HepG2 (cell line): ENCODE data around the gene GLIPR1. TPM values are rescaled to one million over a fixed set of nuclear protein-coding genes. Genes with fewer than 3 reads are reported as not detected.

Source experiments
- ATAC-seq: fragments of 200-7000 bp; cut with Tn5 transposase; 3 replicates; pipeline ENCODE4 v1.9.1; 2020; ENCODE audit warnings: mild to moderate bottlenecking, moderate library complexity
- BruUV-seq: library from RNA; stranded (reverse); fragments of 400-500 nt; replicated peaks from 2 replicates; lab custom pipeline; 2021; lab: Mats Ljungman, UMichigan
- CTCF ChIA-PET: fragments of 300-600 bp; formaldehyde crosslinking; extraction: SDS; loops from one replicate; lab custom pipeline; 2021; ENCODE audit warnings: low total read pairs, inconsistent platforms, low intra/inter-chr PET ratio; lab: Yijun Ruan, JAX
- POLR2A ChIA-PET: fragments of 350-600 bp; sonication (Branson Sonifier 250); formaldehyde crosslinking; loops from one replicate; lab custom pipeline; 2020; ENCODE audit warnings: antibody characterized with exemption, inconsistent platforms; lab: Yijun Ruan, JAX
- DNase-seq: peaks from one replicate; pipeline ENCODE4 v3.0.0-alpha.2; 2015; ENCODE audit warnings: low spot score
- FAIRE-seq: peaks from 3 replicates; lab custom pipeline; 2011; peaks lifted over from hg19 to GRCh38; lab: Jason Lieb, UNC
- H2AFZ ChIP-seq: one replicate; pipeline ENCODE4 v1.6.1; 2011; ENCODE audit warnings: low read length, inconsistent platforms
- H3K27ac ChIP-seq: fragments of 300-600 bp; 3 replicates; pipeline ENCODE4 v1.8.0; 2011; ENCODE audit warnings: mixed run types, mild to moderate bottlenecking, mixed read lengths, low read length, inconsistent platforms; ENCODE audit not compliant: insufficient read depth; ENCODE audit errors: extremely low read length
- H3K27me3 ChIP-seq, 2 experiments: fragments of 200-600 bp in 1 of 2; 2 replicates in 1 of 2; 3 replicates in 1 of 2; pipeline versions ENCODE4 v1.6.0 to v1.8.0; 2011; ENCODE audit warnings: low read length in 2 of 2, mild to moderate bottlenecking in 2 of 2, moderate library complexity in 2 of 2, inconsistent platforms in 1 of 2; ENCODE audit not compliant: insufficient read depth in 2 of 2, control insufficient read depth in 1 of 2
- H3K36me3 ChIP-seq, 2 experiments: fragments of 200-600 bp in 1 of 2; replicated peaks in 1 of 2; 2 replicates in 1 of 2; 3 replicates in 1 of 2; pipeline versions ENCODE4 v1.5.1 to v1.8.0; 2011; ENCODE audit warnings: low read length in 2 of 2, inconsistent platforms in 1 of 2; ENCODE audit not compliant: insufficient read depth in 2 of 2, control insufficient read depth in 1 of 2
- H3K4me1 ChIP-seq: 2 replicates; pipeline ENCODE4 v1.5.1; 2012; ENCODE audit warnings: low read length, inconsistent platforms; ENCODE audit not compliant: insufficient read depth
- H3K4me2 ChIP-seq: 2 replicates; pipeline ENCODE4 v1.6.0; 2011; ENCODE audit warnings: low read depth, low read length, inconsistent platforms
- H3K4me3 ChIP-seq, 3 experiments: fragments of 200-600 bp in 1 of 3; sonication (generic), shearing (Covaris generic) in 1 of 3; replicated peaks in 1 of 3; 2 replicates each; pipeline ENCODE4 v1.5.1; 2011 to 2016; ENCODE audit warnings: low read length in 3 of 3, inconsistent platforms in 2 of 3, low read depth in 2 of 3, mild to moderate bottlenecking in 2 of 3, control low read depth in 1 of 3, mixed read lengths in 1 of 3; ENCODE audit not compliant: insufficient read depth in 1 of 3
- H3K79me2 ChIP-seq: one replicate; pipeline ENCODE4 v1.6.1; 2011; ENCODE audit warnings: low read length, inconsistent platforms; ENCODE audit not compliant: insufficient read depth
- H3K9ac ChIP-seq: 2 replicates; pipeline ENCODE4 v1.6.0; 2011; ENCODE audit warnings: mild to moderate bottlenecking, low read depth, low read length, inconsistent platforms; ENCODE audit not compliant: insufficient read depth
- H3K9me3 ChIP-seq: 2 replicates; pipeline ENCODE4 v1.5.1; 2012; ENCODE audit warnings: mild to moderate bottlenecking, low read length
- H4K20me1 ChIP-seq: 2 replicates; pipeline ENCODE4 v1.6.0; 2011; ENCODE audit warnings: inconsistent platforms, mild to moderate bottlenecking, low read length, moderate library complexity; ENCODE audit not compliant: insufficient read depth
- ARHGAP35 ChIP-seq: sonication (generic); formaldehyde crosslinking; IDR thresholded peaks from 2 replicates; pipeline ENCODE4 v1.9.0; 2022; ENCODE audit warnings: mild to moderate bottlenecking, inconsistent platforms, moderate library complexity, missing genetic modification reagents, borderline replicate concordance
- HHEX ChIP-seq: IDR thresholded peaks from 2 replicates; pipeline ENCODE4 v1.6.1; 2016; ENCODE audit warnings: control low read depth
- KDM3A ChIP-seq: IDR thresholded peaks from 2 replicates; pipeline ENCODE4 v1.6.1; 2018; ENCODE audit warnings: low read depth, missing compliant biosample characterization
- KDM4B ChIP-seq: sonication (generic); formaldehyde crosslinking; IDR thresholded peaks from 2 replicates; pipeline ENCODE4 v1.4.0; 2020; ENCODE audit warnings: missing genetic modification reagents
- MAZ ChIP-seq, 2 experiments: sonication (generic) in 1 of 2; formaldehyde crosslinking in 1 of 2; IDR thresholded peaks; 2 replicates each; pipeline versions ENCODE4 v1.5.0 to v1.6.1; 2012 to 2020; ENCODE audit warnings: low read depth in 2 of 2, mild to moderate bottlenecking in 2 of 2, borderline replicate concordance in 1 of 2, improper control_type of control experiment in 1 of 2, low read length in 1 of 2, missing genetic modification reagents in 1 of 2, moderate library complexity in 1 of 2
- NR1H2 ChIP-seq: sonication (generic); formaldehyde crosslinking; IDR thresholded peaks from 2 replicates; pipeline ENCODE4 v1.8.1; 2022; ENCODE audit warnings: low read depth, missing genetic modification reagents, borderline replicate concordance
- RBAK ChIP-seq: sonication (generic); formaldehyde crosslinking; IDR thresholded peaks from 2 replicates; pipeline ENCODE4 v1.5.1; 2020; ENCODE audit warnings: mild to moderate bottlenecking, missing genetic modification reagents
- SALL2 ChIP-seq: sonication (generic); formaldehyde crosslinking; IDR thresholded peaks from 2 replicates; pipeline ENCODE4 v1.8.1; 2023; ENCODE audit warnings: mild to moderate bottlenecking, missing genetic modification reagents, inconsistent platforms
- SP4 ChIP-seq: sonication (generic); formaldehyde crosslinking; IDR thresholded peaks from 2 replicates; pipeline ENCODE4 v1.8.1; 2023; ENCODE audit warnings: mild to moderate bottlenecking, missing genetic modification reagents
- STAG1 ChIP-seq: sonication (generic); formaldehyde crosslinking; IDR thresholded peaks from 2 replicates; pipeline ENCODE4 v1.4.0; 2020; ENCODE audit warnings: missing genetic modification reagents
- TCF7 ChIP-seq: sonication (generic); IDR thresholded peaks from 2 replicates; pipeline ENCODE4 v1.6.1; 2016; ENCODE audit warnings: antibody characterized with exemption, low read depth
- XBP1 ChIP-seq: sonication (generic); formaldehyde crosslinking; IDR thresholded peaks from 2 replicates; pipeline ENCODE4 v1.5.0; 2020; ENCODE audit warnings: missing genetic modification reagents
- ZMAT3 ChIP-seq: sonication (generic); formaldehyde crosslinking; conservative IDR thresholded peaks from 2 replicates; pipeline ENCODE4 v1.7.0; 2021; ENCODE audit warnings: missing genetic modification reagents
- WGBS: methylation state at CpG from one replicate; pipeline ENCODE4 v1.1.6; 2017; ENCODE audit warnings: low lambda C conversion rate; 5-methylcytosine and 5-hydroxymethylcytosine counted together
- in situ Hi-C: cut with HindIII; loops from 2 replicates; pipeline ENCODE4 v1.10.0; 2017; ENCODE audit warnings: low pct_unique_long_range_greater_than_20kb; ENCODE audit not compliant: extremely low pct_ligation_motif_present
- intact Hi-C: fragments of 100-400 bp; cut with micrococcal nuclease; formaldehyde crosslinking; loops from one replicate; pipeline ENCODE4 v1.10.0; 2022; ENCODE audit not compliant: unreplicated experiment
- polyA plus RNA-seq, 8 experiments: library from polyadenylated mRNA; depleted of rRNA in 3 of 8; stranded (reverse) in 7 of 8; unstranded in 1 of 8; fragments of >200 nt; fragmentation: Illumina TruSeq in 4 of 8; extraction: Trizol in 4 of 8; gene quantifications; 2 replicates each; pipeline versions ENCODE4 v1.2.1 to v1.2.3, GENCODE V29; 2011 to 2016; ENCODE audit warnings: low read depth in 4 of 8, missing spikeins in 1 of 8, mixed read lengths in 1 of 8; ENCODE audit not compliant: insufficient read depth in 1 of 8
- total RNA-seq, 5 experiments: library from RNA; depleted of rRNA; stranded (reverse); fragments of >200 nt; fragmentation: Illumina TruSeq; extraction: Trizol; gene quantifications; 2 replicates each; pipeline ENCODE4 v1.2.3, GENCODE V29; 2016; ENCODE audit warnings: low read depth in 1 of 5

The GLIPR1 gene
- total and polyA plus RNA-seq, 2 of the 13 experiments (the other 11 are each of a cell fraction or from before 2014, with no cell fraction given): 1.9 to 5.0 TPM

GRCh38 chr12:75460204-75460603 is 20.4 kb upstream of the GLIPR1 start:
- CTCF ChIA-PET: no interaction called here
- FAIRE-seq: no peak
- no peak for DNase-seq

GRCh38 chr12:75471902-75472890 is 8.4 kb upstream of the GLIPR1 start:
- in situ Hi-C loops: no loop called here
- no TSS peak for BruUV-seq
- no peaks in the 10 kb centered on the region for H3K9me3 ChIP-seq
- 14% methylated on average over 6 of the region's 6 CpGs for WGBS
- no peak for FAIRE-seq
- no peak for TF ChIP-seq KDM3A (CRISPR knock-in tag)
- TF ChIP-seq RBAK: no peak
- no peak for TF ChIP-seq STAG1 (CRISPR knock-in tag)
- TF ChIP-seq SALL2 (CRISPR knock-in tag): no peak
- no peak for TF ChIP-seq XBP1 (CRISPR knock-in tag)
- no peak for TF ChIP-seq ZMAT3 (CRISPR knock-in tag)
- TF ChIP-seq NR1H2 (CRISPR knock-in tag): no peak
- TF ChIP-seq, all 625 proteins: peak for 0
- intact Hi-C loops: no loop called here
- Histone ChIP-seq H3K79me2 (no peaks in the 10 kb centered on the region), H3K27me3 (peaks cover 0 to 2% of the 10 kb centered on the region in 2 experiments; a peak in 3 of 5 replicates), H3K27ac (no peak overlapping the region), H3K4me3 (no peak overlapping the region), H2AFZ (no peak overlapping the region), H4K20me1 (no peaks in the 10 kb centered on the region), H3K9ac (no peak overlapping the region), H3K4me1 (no peaks in the 10 kb centered on the region), H3K36me3 (no peaks in the 10 kb centered on the region), H3K4me2 (no peak overlapping the region)
- ChIA-PET CTCF (no interaction called here), POLR2A (no interaction called here)
- no peak for ATAC-seq
- no peak for DNase-seq

More at GRCh38 chr12:75460204-75460603, 20.4 kb upstream of the GLIPR1 start:
- H3K9me3 ChIP-seq: peaks cover 16% of the 10 kb centered on the region
- no peak overlapping the region for H2AFZ ChIP-seq
- POLR2A ChIA-PET: no interaction called here
- no peaks in the 10 kb centered on the region for H4K20me1 ChIP-seq
- H3K9ac ChIP-seq: no peak overlapping the region
- H3K4me1 ChIP-seq: no peaks in the 10 kb centered on the region
- no peaks in the 10 kb centered on the region for H3K36me3 ChIP-seq
- ATAC-seq: no peak
- no peaks in the 10 kb centered on the region for H3K79me2 ChIP-seq
- no peak overlapping the region for H3K4me3 ChIP-seq
- in situ Hi-C loops: no loop called here
- intact Hi-C loops: no loop called here
- no TSS peak for BruUV-seq
- no peaks in the 10 kb centered on the region for H3K27me3 ChIP-seq
- TF ChIP-seq ARHGAP35 (CRISPR knock-in tag) (no peak), KDM4B (CRISPR knock-in tag) (no peak), SP4 (CRISPR knock-in tag) (no peak), TCF7 (no peak), HHEX (CRISPR knock-in tag) (no peak), MAZ (IDR thresholded peaks at IDR 0.05; ENCODE audit: borderline replicate concordance, low read depth, low read length) (no peak), MAZ (CRISPR knock-in tag; IDR thresholded peaks at IDR 0.05; ENCODE audit: low read depth) (no peak)
- TF ChIP-seq, all 625 proteins: peak for 0
- no peak overlapping the region for H3K4me2 ChIP-seq
- H3K27ac ChIP-seq: no peak overlapping the region
